HepG2 (cell line): Measurements from ENCODE around the gene SLTM.

ENCODE experiments used
- CTCF ChIP-seq: sonication (generic); formaldehyde crosslinking; IDR thresholded peaks from 2 replicates; pipeline ENCODE4 v1.5.0; 2020; ENCODE audit warnings: mild to moderate bottlenecking, missing genetic modification reagents, moderate library complexity
- HMG20B ChIP-seq: conservative IDR thresholded peaks from 2 replicates; pipeline ENCODE4 v1.6.1; 2016; ENCODE audit warnings: missing genetic modification reagents, missing compliant biosample characterization
- JUN ChIP-seq: sonication (generic); formaldehyde crosslinking; IDR thresholded peaks from 2 replicates; pipeline ENCODE4 v1.4.0; 2020; ENCODE audit warnings: mild to moderate bottlenecking, missing genetic modification reagents
- PAX8 ChIP-seq: sonication (generic); formaldehyde crosslinking; IDR thresholded peaks from 2 replicates; pipeline ENCODE4 v1.8.0; 2022; ENCODE audit warnings: mild to moderate bottlenecking, missing genetic modification reagents, borderline replicate concordance
- PBX3 ChIP-seq: sonication (generic); formaldehyde crosslinking; IDR thresholded peaks from 2 replicates; pipeline ENCODE4 v1.8.1; 2023; ENCODE audit warnings: missing genetic modification reagents, inconsistent platforms, borderline replicate concordance
- POLR2AphosphoS2 ChIP-seq: IDR thresholded peaks from 2 replicates; pipeline ENCODE4 v1.6.1; 2011; ENCODE audit warnings: low read depth, low read length, improper control_type of control experiment
- SAFB2 ChIP-seq: sonication (generic); formaldehyde crosslinking; IDR thresholded peaks from 2 replicates; pipeline ENCODE4 v1.5.1; 2020; ENCODE audit warnings: missing genetic modification reagents, low read depth, mild to moderate bottlenecking, borderline replicate concordance
- SP4 ChIP-seq: sonication (generic); formaldehyde crosslinking; IDR thresholded peaks from 2 replicates; pipeline ENCODE4 v1.8.1; 2023; ENCODE audit warnings: mild to moderate bottlenecking, missing genetic modification reagents
- YY1 ChIP-seq: IDR thresholded peaks from 2 replicates; pipeline ENCODE4 v1.6.1; 2011; ENCODE audit warnings: low read length, low read depth, moderate library complexity, mild to moderate bottlenecking; ENCODE audit not compliant: insufficient read depth, insufficient replicate concordance
- ZNF362 ChIP-seq: sonication (generic); formaldehyde crosslinking; IDR thresholded peaks from 2 replicates; pipeline ENCODE4 v1.4.0; 2020; ENCODE audit warnings: missing genetic modification reagents, mild to moderate bottlenecking, borderline replicate concordance
- ZNF580 ChIP-seq: IDR thresholded peaks from 2 replicates; pipeline ENCODE4 v1.6.1; 2016; ENCODE audit warnings: low read depth, borderline replicate concordance

- no peak for TF ChIP-seq PAX8 (CRISPR knock-in tag)
- TF ChIP-seq ZNF362 (CRISPR knock-in tag), result no peak
- TF ChIP-seq HMG20B (CRISPR knock-in tag), result no peak
- no peak for TF ChIP-seq CTCF
- TF ChIP-seq SP4, result no peak
- no peak for TF ChIP-seq JUN
- TF ChIP-seq YY1, result no peak
- TF ChIP-seq POLR2AphosphoS2, result no peak
- no peak for TF ChIP-seq SAFB2
- TF ChIP-seq ZNF580, result no peak
- no peak for TF ChIP-seq PBX3 (CRISPR knock-in tag)
Observed at GRCh38 chr15:58910456-58910855, 23.0 kb downstream of the SLTM start.
